Endothelial cell of umbilical vein (primary cell): Measurements from ENCODE around the gene ID2. TPM values are rescaled to one million over a fixed set of nuclear protein-coding genes. Genes with fewer than 3 reads are reported as not detected.

Experiments
- BruUV-seq: library from RNA; stranded (reverse); fragments of 400-500 nt; replicated peaks from 2 replicates; lab custom pipeline; 2021; lab: Mats Ljungman, UMichigan
- CTCF ChIA-PET: fragments of 300-600, 350-600 bp; sonication (Branson Sonifier 250); formaldehyde crosslinking; loops from one replicate; lab custom pipeline; 2021; ENCODE audit warnings: antibody characterized with exemption, inconsistent platforms; lab: Charles Lee
- POLR2A ChIA-PET: fragments of 300-600, 350-600 bp; sonication (Branson Sonifier 250); formaldehyde crosslinking; loops from one replicate; lab custom pipeline; 2021; ENCODE audit warnings: antibody characterized with exemption, inconsistent platforms; lab: Charles Lee
- DNase-seq: peaks from one replicate; pipeline ENCODE4 v3.0.0-alpha.2; 2011; ENCODE audit warnings: low read depth, low spot score
- FAIRE-seq: peaks from 2 replicates; lab custom pipeline; 2011; peaks lifted over from hg19 to GRCh38; lab: Jason Lieb, UNC
- H2AFZ ChIP-seq: 2 replicates; pipeline ENCODE4 v1.6.0; 2012; ENCODE audit warnings: low read depth, low read length, control low read depth, inconsistent platforms
- H3K27ac ChIP-seq: 2 replicates; pipeline ENCODE4 v1.5.1; 2011; ENCODE audit warnings: low read depth, mild to moderate bottlenecking, control low read depth, low read length, moderate library complexity; ENCODE audit not compliant: insufficient read depth
- H3K27me3 ChIP-seq, 2 experiments: 2 replicates each; pipeline versions ENCODE4 v1.6.0 to v1.6.1; 2011; ENCODE audit warnings: low read length in 2 of 2, mixed read lengths in 1 of 2; ENCODE audit not compliant: control insufficient read depth in 2 of 2, insufficient read depth in 2 of 2
- H3K36me3 ChIP-seq, 2 experiments: 2 replicates in 1 of 2; 3 replicates in 1 of 2; pipeline ENCODE4 v1.5.1; 2011; ENCODE audit warnings: low read length in 2 of 2, mild to moderate bottlenecking in 1 of 2, moderate library complexity in 1 of 2; ENCODE audit not compliant: control insufficient read depth in 2 of 2, insufficient read depth in 2 of 2; ENCODE audit errors: extremely low read depth in 1 of 2
- H3K4me1 ChIP-seq: 3 replicates; pipeline ENCODE4 v1.5.1; 2011; ENCODE audit warnings: mild to moderate bottlenecking, low read length; ENCODE audit not compliant: control insufficient read depth, insufficient read depth; ENCODE audit errors: extremely low read depth
- H3K4me2 ChIP-seq: 2 replicates; pipeline ENCODE4 v1.6.1; 2011; ENCODE audit warnings: low read length, control low read depth, mixed read lengths; ENCODE audit not compliant: insufficient read depth
- H3K4me3 ChIP-seq, 3 experiments: fragments of 200-600 bp in 1 of 3; sonication (generic), shearing (Covaris generic) in 1 of 3; replicated peaks in 1 of 3; 2 replicates each; pipeline ENCODE4 v1.5.1; 2011 to 2016; ENCODE audit warnings: control low read depth in 3 of 3, low read length in 3 of 3, mild to moderate bottlenecking in 2 of 3, inconsistent platforms in 1 of 3, low read depth in 1 of 3, moderate library complexity in 1 of 3; ENCODE audit not compliant: insufficient read depth in 1 of 3
- H3K79me2 ChIP-seq: 2 replicates; pipeline ENCODE4 v1.6.0; 2012; ENCODE audit warnings: low read length, inconsistent platforms; ENCODE audit not compliant: control insufficient read depth, insufficient read depth
- H3K9ac ChIP-seq: replicated peaks from 2 replicates; pipeline ENCODE3; 2011; ENCODE audit warnings: low read length, control low read depth; ENCODE audit not compliant: insufficient read depth; ENCODE audit errors: extremely low read depth
- H3K9me1 ChIP-seq: replicated peaks from 3 replicates; pipeline ENCODE4 v1.6.0; 2011; ENCODE audit warnings: mild to moderate bottlenecking, low read length; ENCODE audit not compliant: control insufficient read depth, insufficient read depth; ENCODE audit errors: extremely low read depth
- H3K9me3 ChIP-seq: replicated peaks from 2 replicates; pipeline ENCODE4 v1.5.1; 2012; ENCODE audit warnings: low read length, inconsistent platforms; ENCODE audit not compliant: control insufficient read depth, insufficient read depth
- H4K20me1 ChIP-seq: replicated peaks from 2 replicates; pipeline ENCODE3; 2011; ENCODE audit warnings: mild to moderate bottlenecking, low read length; ENCODE audit not compliant: control insufficient read depth, insufficient read depth; ENCODE audit errors: extremely low read depth
- EZH2 ChIP-seq: IDR thresholded peaks from 2 replicates; pipeline ENCODE4 v1.6.1; 2012; ENCODE audit warnings: borderline replicate concordance, low read depth, mild to moderate bottlenecking, moderate library complexity, low read length, inconsistent platforms; ENCODE audit not compliant: severe bottlenecking
- FOS ChIP-seq: IDR thresholded peaks from 2 replicates; pipeline ENCODE4 v1.6.1; 2011; ENCODE audit warnings: mild to moderate bottlenecking, low read length, moderate library complexity, borderline replicate concordance; ENCODE audit not compliant: insufficient read depth
- GATA2 ChIP-seq: IDR thresholded peaks from 2 replicates; pipeline ENCODE4 v1.7.0; 2011; ENCODE audit warnings: low read depth, mild to moderate bottlenecking, moderate library complexity, mixed read lengths, low read length; ENCODE audit not compliant: insufficient read length, insufficient read depth
- JUN ChIP-seq: IDR thresholded peaks from 2 replicates; pipeline ENCODE4 v1.6.1; 2011; ENCODE audit warnings: borderline replicate concordance, low read depth; ENCODE audit not compliant: insufficient read length, insufficient read depth
- MYC ChIP-seq: IDR thresholded peaks from one replicate; pipeline ENCODE4 v1.6.1; 2011; ENCODE audit warnings: mild to moderate bottlenecking, low read depth, low read length
- POLR2A ChIP-seq: IDR thresholded peaks from 2 replicates; pipeline ENCODE4 v1.6.1; 2012; ENCODE audit warnings: low read depth, mild to moderate bottlenecking, control low read depth, low read length
- POLR2AphosphoS5 ChIP-seq: IDR thresholded peaks from 2 replicates; pipeline ENCODE4 v1.6.1; 2012; ENCODE audit warnings: low read depth, mild to moderate bottlenecking, control low read depth, low read length, moderate library complexity; ENCODE audit not compliant: insufficient read depth
- dilution Hi-C: fragments of 300-500 bp; cut with MboI; formaldehyde crosslinking; loops from one replicate; pipeline ENCODE4 v1.15.0; 2019; ENCODE audit warnings: low sequenced_read_pairs; ENCODE audit not compliant: extremely low pct_ligation_motif_present
- intact Hi-C: fragments of 100-400 bp; cut with micrococcal nuclease; formaldehyde crosslinking; loops from one replicate; pipeline ENCODE4 v1.10.0; 2022
- polyA plus RNA-seq, 4 experiments: library from polyadenylated mRNA; depleted of rRNA in 3 of 4; stranded (reverse) in 3 of 4; unstranded in 1 of 4; fragments of >200 nt; gene quantifications; 2 replicates each; pipeline versions ENCODE4 v1.2.1 to v1.2.3, GENCODE V29; 2011 to 2012; ENCODE audit warnings: missing spikeins in 1 of 4
- total RNA-seq: library from RNA; stranded (reverse); gene quantifications from 2 replicates; pipeline ENCODE4 v1.2.3, GENCODE V29; 2021
- TF ChIP-seq, protein P1 (sequence below): IDR thresholded peaks from 2 replicates; pipeline ENCODE4 v1.6.1; 2011; ENCODE audit not compliant: insufficient read depth, insufficient read length
- TF ChIP-seq, protein P2 (sequence below), 2 donors: IDR thresholded peaks; 1 replicate in 1 of 2; 2 replicates in 1 of 2; pipeline ENCODE4 v1.5.1; 2011; ENCODE audit warnings: low read length in 2 of 2, mild to moderate bottlenecking in 2 of 2, moderate library complexity in 2 of 2, control low read depth in 1 of 2, inconsistent platforms in 1 of 2, low read depth in 1 of 2; ENCODE audit not compliant: insufficient read depth in 1 of 2; ENCODE audit errors: extremely low read depth in 1 of 2

Gene ID2
- total and polyA plus RNA-seq, 2 donors (not counting 3 experiments of a cell fraction or from before 2014, with no cell fraction given): 4.1 to 29.1 TPM

DNA sequence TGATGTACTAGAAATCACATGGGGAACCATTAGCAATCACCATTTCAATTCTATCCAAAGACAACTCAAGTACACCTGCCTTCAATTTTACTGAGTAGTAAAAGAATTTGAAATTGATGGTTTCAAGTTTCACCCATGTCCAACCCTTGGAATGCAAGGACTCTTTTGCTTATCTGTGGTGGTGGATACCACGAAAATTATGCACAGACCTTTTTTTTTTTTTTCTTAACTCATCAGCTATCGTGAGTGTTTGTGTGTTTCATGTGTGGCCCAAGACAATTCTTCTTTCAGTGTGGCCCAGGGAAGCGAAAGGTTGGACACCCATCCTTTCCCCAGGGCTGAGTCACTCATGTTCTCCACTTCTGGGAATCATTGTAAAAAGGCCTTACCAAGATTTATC is 23.1 kb downstream of the ID2 start:
- no peaks in the 10 kb centered on the region for H3K9me3 ChIP-seq
- dilution Hi-C loops: no loop called here
- no peaks in the 10 kb centered on the region for H3K9me1 ChIP-seq
- H3K79me2 ChIP-seq: no peaks in the 10 kb centered on the region
- H3K4me1 ChIP-seq: no peaks in the 10 kb centered on the region
- intact Hi-C loops: no loop called here
- FAIRE-seq: no peak
- ChIA-PET CTCF (no interaction called here), POLR2A (no interaction called here)
- no peak overlapping the region for H3K27ac ChIP-seq
- no peak for TF ChIP-seq GATA2
- no peak for TF ChIP-seq POLR2A
- TF ChIP-seq FOS: no peak
- TF ChIP-seq JUN: no peak
- no peak for TF ChIP-seq EZH2
- no peak for TF ChIP-seq POLR2AphosphoS5
- no peak for TF ChIP-seq MYC
- TF ChIP-seq, protein P1, sequence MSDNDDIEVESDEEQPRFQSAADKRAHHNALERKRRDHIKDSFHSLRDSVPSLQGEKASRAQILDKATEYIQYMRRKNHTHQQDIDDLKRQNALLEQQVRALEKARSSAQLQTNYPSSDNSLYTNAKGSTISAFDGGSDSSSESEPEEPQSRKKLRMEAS: no peak
- TF ChIP-seq, protein P2, sequence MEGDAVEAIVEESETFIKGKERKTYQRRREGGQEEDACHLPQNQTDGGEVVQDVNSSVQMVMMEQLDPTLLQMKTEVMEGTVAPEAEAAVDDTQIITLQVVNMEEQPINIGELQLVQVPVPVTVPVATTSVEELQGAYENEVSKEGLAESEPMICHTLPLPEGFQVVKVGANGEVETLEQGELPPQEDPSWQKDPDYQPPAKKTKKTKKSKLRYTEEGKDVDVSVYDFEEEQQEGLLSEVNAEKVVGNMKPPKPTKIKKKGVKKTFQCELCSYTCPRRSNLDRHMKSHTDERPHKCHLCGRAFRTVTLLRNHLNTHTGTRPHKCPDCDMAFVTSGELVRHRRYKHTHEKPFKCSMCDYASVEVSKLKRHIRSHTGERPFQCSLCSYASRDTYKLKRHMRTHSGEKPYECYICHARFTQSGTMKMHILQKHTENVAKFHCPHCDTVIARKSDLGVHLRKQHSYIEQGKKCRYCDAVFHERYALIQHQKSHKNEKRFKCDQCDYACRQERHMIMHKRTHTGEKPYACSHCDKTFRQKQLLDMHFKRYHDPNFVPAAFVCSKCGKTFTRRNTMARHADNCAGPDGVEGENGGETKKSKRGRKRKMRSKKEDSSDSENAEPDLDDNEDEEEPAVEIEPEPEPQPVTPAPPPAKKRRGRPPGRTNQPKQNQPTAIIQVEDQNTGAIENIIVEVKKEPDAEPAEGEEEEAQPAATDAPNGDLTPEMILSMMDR (IDR thresholded peaks at IDR 0.05; ENCODE audit: extremely low read depth in 1 of 2, insufficient read depth in 1 of 2, low read depth in 1 of 2, low read length in 2 of 2): no peak
- H3K9ac ChIP-seq: no peak overlapping the region
- no peaks in the 10 kb centered on the region for H4K20me1 ChIP-seq
- no TSS peak for BruUV-seq
- H3K4me2 ChIP-seq: no peak overlapping the region
- H3K27me3 ChIP-seq: no peaks in the 10 kb centered on the region
- H3K4me3 ChIP-seq: no peak overlapping the region
- no peaks in the 10 kb centered on the region for H3K36me3 ChIP-seq
- no peak overlapping the region for H2AFZ ChIP-seq
- DNase-seq: no peak
